ENCODE measurements around the gene RASSF7. TPM values are rescaled to one million over a fixed set of nuclear protein-coding genes. Genes with fewer than 3 reads are reported as not detected.

RASSF7 gene
- total RNA-seq, 6 experiments from 2014 or later, result 10.1 to 18.8 (median 12.7) TPM

DNA sequence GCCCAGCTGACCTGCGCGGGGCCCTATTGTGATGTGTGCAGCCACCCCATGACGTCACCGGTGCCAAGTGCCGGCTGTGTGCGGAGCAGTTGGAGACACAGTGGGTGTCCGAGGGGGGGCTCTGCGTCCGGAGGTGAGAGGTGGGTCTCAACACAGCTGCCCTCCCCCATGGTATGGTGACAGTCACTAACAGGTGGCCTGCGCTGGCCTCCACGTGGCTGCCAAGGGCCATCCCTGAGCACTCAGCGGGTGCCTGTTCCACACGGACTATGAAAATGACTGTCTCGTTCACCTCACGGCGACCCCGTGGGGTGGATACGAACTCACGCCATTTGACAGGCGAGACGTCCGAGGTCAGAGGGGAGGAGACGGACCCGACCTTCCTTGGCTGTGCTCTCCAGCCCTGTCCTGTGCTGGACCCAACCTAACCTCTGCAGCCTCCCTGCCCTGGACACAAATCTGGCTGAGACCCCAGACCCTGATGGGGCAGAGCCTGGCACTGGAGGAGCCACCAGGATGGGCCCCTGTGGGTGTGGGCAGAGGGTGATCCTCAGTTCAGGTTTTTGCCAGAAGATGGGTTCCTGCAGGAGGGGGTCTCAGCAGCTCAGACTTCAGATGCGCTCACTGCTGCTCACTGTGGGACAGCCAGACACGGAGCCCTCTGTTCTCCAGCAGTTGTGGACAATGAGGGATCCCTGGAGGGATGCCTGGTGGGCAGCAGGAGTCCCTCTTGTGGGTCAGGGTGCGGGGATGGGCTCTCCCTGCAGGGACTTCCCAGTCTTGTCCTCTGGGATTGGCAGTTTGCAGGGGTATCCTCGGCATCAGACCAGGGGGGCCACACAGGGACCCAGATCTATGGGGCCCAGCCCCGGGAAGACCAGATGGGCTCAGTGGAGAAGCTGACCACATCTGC, 31.7 kb upstream of the RASSF7 start:
- no peaks in the 10 kb centered on the region; the same call in 1 of the 2 replicates for H3K4me1 Mint-ChIP-seq (ENCODE audit: low read depth)
- TF ChIP-seq, protein P1, sequence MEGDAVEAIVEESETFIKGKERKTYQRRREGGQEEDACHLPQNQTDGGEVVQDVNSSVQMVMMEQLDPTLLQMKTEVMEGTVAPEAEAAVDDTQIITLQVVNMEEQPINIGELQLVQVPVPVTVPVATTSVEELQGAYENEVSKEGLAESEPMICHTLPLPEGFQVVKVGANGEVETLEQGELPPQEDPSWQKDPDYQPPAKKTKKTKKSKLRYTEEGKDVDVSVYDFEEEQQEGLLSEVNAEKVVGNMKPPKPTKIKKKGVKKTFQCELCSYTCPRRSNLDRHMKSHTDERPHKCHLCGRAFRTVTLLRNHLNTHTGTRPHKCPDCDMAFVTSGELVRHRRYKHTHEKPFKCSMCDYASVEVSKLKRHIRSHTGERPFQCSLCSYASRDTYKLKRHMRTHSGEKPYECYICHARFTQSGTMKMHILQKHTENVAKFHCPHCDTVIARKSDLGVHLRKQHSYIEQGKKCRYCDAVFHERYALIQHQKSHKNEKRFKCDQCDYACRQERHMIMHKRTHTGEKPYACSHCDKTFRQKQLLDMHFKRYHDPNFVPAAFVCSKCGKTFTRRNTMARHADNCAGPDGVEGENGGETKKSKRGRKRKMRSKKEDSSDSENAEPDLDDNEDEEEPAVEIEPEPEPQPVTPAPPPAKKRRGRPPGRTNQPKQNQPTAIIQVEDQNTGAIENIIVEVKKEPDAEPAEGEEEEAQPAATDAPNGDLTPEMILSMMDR (IDR thresholded peaks at IDR 0.05), result no peak
- no peak overlapping the region for H3K27ac Mint-ChIP-seq
- H3K9me3 Mint-ChIP-seq, result no peaks in the 10 kb centered on the region
- no peak for DNase-seq
- peaks cover 2% of the 10 kb centered on the region; the same call in 1 of the 2 replicates for H3K36me3 Mint-ChIP-seq (ENCODE audit: low read depth)
- H3K4me3 Mint-ChIP-seq, result no peak overlapping the region
- H3K27me3 Mint-ChIP-seq (ENCODE audit: insufficient read depth), result peaks cover 2% of the 10 kb centered on the region; the same call in 1 of the 2 replicates

DNA sequence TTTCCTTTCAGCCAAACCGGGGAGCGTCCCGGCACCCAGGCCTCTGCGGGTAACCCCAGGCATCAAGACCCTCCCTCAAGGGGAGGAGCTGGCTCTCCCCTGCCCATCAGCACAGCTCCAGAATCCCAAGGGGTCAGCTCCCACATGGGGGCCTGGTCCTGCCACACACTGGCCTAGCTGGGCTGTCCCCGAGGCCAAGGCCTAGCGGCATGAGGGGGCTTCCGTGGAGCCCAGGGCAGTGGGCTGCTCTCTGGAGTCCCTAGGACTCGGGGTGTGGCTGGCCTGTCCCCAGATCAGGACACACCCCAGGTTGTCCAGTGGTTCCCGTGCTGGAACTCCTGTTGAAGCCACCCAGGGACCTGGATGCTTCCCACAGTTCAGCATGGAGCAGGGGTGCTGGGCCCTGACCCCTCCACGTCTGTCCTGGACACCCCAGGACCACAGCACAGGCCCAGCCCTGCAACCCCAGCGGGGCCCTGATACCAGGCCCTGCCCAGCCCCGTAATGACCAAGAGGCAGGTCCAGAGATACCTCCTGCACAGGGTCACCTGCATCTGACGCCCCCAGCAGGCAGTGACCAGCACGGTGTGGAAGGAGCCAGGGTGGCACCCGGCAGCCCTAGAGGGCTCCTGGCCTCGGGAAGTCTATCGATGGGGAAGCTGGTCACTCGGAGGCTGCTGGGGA, 30.9 kb upstream of the RASSF7 start:
- TF ChIP-seq, protein P1 (IDR thresholded peaks at IDR 0.05), result no peak
- Mint-ChIP-seq H3K27ac (no peak overlapping the region), H3K4me3 (no peak overlapping the region), H3K27me3 (ENCODE audit: insufficient read depth) (peaks cover 2% of the 10 kb centered on the region; the same call in 1 of the 2 replicates), H3K9me3 (no peaks in the 10 kb centered on the region), H3K36me3 (ENCODE audit: low read depth) (no peaks in the 10 kb centered on the region), H3K4me1 (ENCODE audit: low read depth) (no peaks in the 10 kb centered on the region; the same call in 1 of the 2 replicates)
- DNase-seq, result no peak

GRCh38 chr11:530960-531831, 29.6 kb upstream of the RASSF7 start:
- Mint-ChIP-seq H3K27ac (no peak overlapping the region), H3K36me3 (ENCODE audit: low read depth) (no peaks in the 10 kb centered on the region), H3K4me3 (no peak overlapping the region), H3K9me3 (no peaks in the 10 kb centered on the region), H3K4me1 (ENCODE audit: low read depth) (no peaks in the 10 kb centered on the region; the same call in 1 of the 2 replicates), H3K27me3 (ENCODE audit: insufficient read depth) (peaks cover 2% of the 10 kb centered on the region)
- TF ChIP-seq, protein P1 (IDR thresholded peaks at IDR 0.05), result no peak
- no peak for DNase-seq

GRCh38 chr11:531919-532526, 28.7 kb upstream of the RASSF7 start:
- DNase-seq, result no peak
- Mint-ChIP-seq H3K4me1 (ENCODE audit: low read depth) (no peaks in the 10 kb centered on the region), H3K4me3 (no peak overlapping the region), H3K36me3 (ENCODE audit: low read depth) (no peaks in the 10 kb centered on the region), H3K9me3 (no peaks in the 10 kb centered on the region), H3K27me3 (ENCODE audit: insufficient read depth) (peaks cover 2% of the 10 kb centered on the region), H3K27ac (no peak overlapping the region)
- TF ChIP-seq, protein P1 (IDR thresholded peaks at IDR 0.05), result no peak

GRCh38 chr11:532527-532985, 28.2 kb upstream of the RASSF7 start:
- Mint-ChIP-seq H3K27ac (no peak overlapping the region), H3K4me1 (ENCODE audit: low read depth) (no peaks in the 10 kb centered on the region), H3K27me3 (ENCODE audit: insufficient read depth) (peaks cover 2% of the 10 kb centered on the region), H3K9me3 (no peaks in the 10 kb centered on the region), H3K4me3 (no peak overlapping the region), H3K36me3 (ENCODE audit: low read depth) (no peaks in the 10 kb centered on the region)
- DNase-seq, result no peak
- TF ChIP-seq, protein P1 (IDR thresholded peaks at IDR 0.05), result no peak

All from HFFc6 (cell line).